Stimulated activated CD4-positive, alpha-beta T cell treated with anti-CD3 and anti-CD28 coated beads, Interleukin-12 subunit alpha, Interleukin-12 subunit beta, amount 100 ng/mL, for 48 hours (primary cell): ENCODE data around the gene IL15.
"Not testable (repeated sequence)": the region's sequence is repeated elsewhere in the genome, so short reads cannot be mapped to it uniquely, and the experiment has no call there.

Experiments used
- DNase-seq, 3 donors: peaks; one replicate each; pipeline ENCODE4 v3.0.0-alpha.2; 2020; ENCODE audit warnings: low read depth in 2 of 3, low spot score in 1 of 3

IL15 gene

GRCh38 chr4:141646969-141647368 is 10.6 kb downstream of the IL15 start:
- DNase-seq: no peak

GRCh38 chr4:141647966-141648365 is 11.6 kb downstream of the IL15 start:
- no peak for DNase-seq

GRCh38 chr4:141652161-141652778 is 15.9 kb downstream of the IL15 start:
- DNase-seq: no peak

- no peak for DNase-seq
Observed at GRCh38 chr4:141654098-141654497, 17.7 kb downstream of the IL15 start.

GRCh38 chr4:141656031-141656430 is 19.6 kb downstream of the IL15 start:
- no peak for DNase-seq

- no peak for DNase-seq
Observed at GRCh38 chr4:141657550-141658250, 21.3 kb downstream of the IL15 start.

- DNase-seq: no peak
Observed at GRCh38 chr4:141658309-141658708, 21.9 kb downstream of the IL15 start.

- DNase-seq: no peak
Observed at GRCh38 chr4:141659539-141659938, 23.2 kb downstream of the IL15 start.

GRCh38 chr4:141660880-141661279 is 24.5 kb downstream of the IL15 start:
- no peak for DNase-seq

- no peak for DNase-seq
Observed at GRCh38 chr4:141668200-141668910, 32.0 kb downstream of the IL15 start.

GRCh38 chr4:141669501-141669900 is 33.1 kb downstream of the IL15 start:
- no peak for DNase-seq

GRCh38 chr4:141675384-141675783 is 39.0 kb downstream of the IL15 start:
- DNase-seq: no peak

GRCh38 chr4:141676087-141676670 is 39.8 kb downstream of the IL15 start:
- no peak for DNase-seq

GRCh38 chr4:141680060-141680459 is 43.7 kb downstream of the IL15 start:
- DNase-seq: no peak

- DNase-seq: no peak
Observed at GRCh38 chr4:141684785-141685184, 48.4 kb downstream of the IL15 start.

- no peak for DNase-seq
Observed at GRCh38 chr4:141686146-141686775, 49.9 kb downstream of the IL15 start.

GRCh38 chr4:141686879-141687278 is 50.5 kb downstream of the IL15 start:
- DNase-seq: no peak

GRCh38 chr4:141689726-141690296 is 53.4 kb downstream of the IL15 start:
- not testable (repeated sequence) for DNase-seq

- DNase-seq: not testable (repeated sequence)
Observed at GRCh38 chr4:141691247-141691646, 54.9 kb downstream of the IL15 start.

- no peak for DNase-seq
Observed at GRCh38 chr4:141692081-141692480, 55.7 kb downstream of the IL15 start.

GRCh38 chr4:141697116-141697515 is 60.7 kb downstream of the IL15 start:
- DNase-seq: no peak
